SK-N-SH (cell line): ENCODE measurements around the gene EEFSEC. TPM values are rescaled to one million over a fixed set of nuclear protein-coding genes. Genes with fewer than 3 reads are reported as not detected.

Experiments used
- CTCF ChIA-PET: fragments of 300-600, 350-600 bp; formaldehyde crosslinking; extraction: SDS; loops from one replicate; lab custom pipeline; 2021; lab: Yijun Ruan, JAX
- POLR2A ChIA-PET: fragments of 350-600 bp; sonication (Branson Sonifier 250); formaldehyde crosslinking; extraction: SDS; loops from one replicate; lab custom pipeline; 2020; ENCODE audit warnings: antibody characterized with exemption, inconsistent platforms; lab: Yijun Ruan, JAX
- DNase-seq: peaks from one replicate; pipeline ENCODE4 v3.0.0; 2012
- H2AFZ ChIP-seq: fragments of 200-600 bp; sonication (generic); 2 replicates; pipeline ENCODE4 v1.8.1; 2016; ENCODE audit warnings: antibody characterized with exemption, mild to moderate bottlenecking, low read depth
- H3F3A ChIP-seq: fragments of 200-600 bp; sonication (generic); replicated peaks from 2 replicates; pipeline ENCODE3; 2016; ENCODE audit warnings: antibody characterized with exemption, mild to moderate bottlenecking; ENCODE audit not compliant: insufficient read depth
- H3K27ac ChIP-seq, 2 experiments: fragments of 200-500 bp in 1 of 2; fragments of 200-600 bp in 1 of 2; sonication (Bioruptor generic) in 1 of 2; sonication (generic), shearing (Covaris generic) in 1 of 2; 2 replicates each; pipeline versions ENCODE4 v1.5.1 to v1.6.1; 2014 to 2016; ENCODE audit warnings: low read depth in 2 of 2, inconsistent platforms in 1 of 2, low read length in 1 of 2, mild to moderate bottlenecking in 1 of 2, mixed read lengths in 1 of 2
- H3K27me3 ChIP-seq: fragments of 200-600 bp; sonication (generic), shearing (Covaris generic); 2 replicates; pipeline ENCODE4 v1.6.1; 2016; ENCODE audit warnings: mixed run types; ENCODE audit not compliant: insufficient read depth
- H3K36me3 ChIP-seq, 2 experiments: fragments of 200-500 bp in 1 of 2; fragments of 200-600 bp in 1 of 2; sonication (Bioruptor generic) in 1 of 2; sonication (generic) in 1 of 2; replicated peaks in 1 of 2; 2 replicates each; pipeline versions ENCODE3 to v1.5.1; 2014 to 2016; ENCODE audit warnings: low read length in 1 of 2, mild to moderate bottlenecking in 1 of 2; ENCODE audit not compliant: insufficient read depth in 2 of 2, control insufficient read depth in 1 of 2
- H3K4me1 ChIP-seq, 2 experiments: fragments of 200-500 bp in 1 of 2; fragments of 200-600 bp in 1 of 2; sonication (Bioruptor generic) in 1 of 2; sonication (generic), shearing (Covaris generic) in 1 of 2; 2 replicates each; pipeline versions ENCODE4 v1.5.1 to v1.6.1; 2014 to 2016; ENCODE audit warnings: low read depth in 1 of 2, low read length in 1 of 2, mixed run types in 1 of 2; ENCODE audit not compliant: insufficient read depth in 2 of 2, control insufficient read depth in 1 of 2
- H3K4me2 ChIP-seq: fragments of 200-600 bp; sonication (generic), shearing (Covaris generic); 2 replicates; pipeline ENCODE4 v1.6.1; 2017; ENCODE audit warnings: mixed run types
- H3K4me3 ChIP-seq, 2 experiments: fragments of 200-500 bp in 1 of 2; fragments of 200-600 bp in 1 of 2; sonication (Bioruptor generic) in 1 of 2; sonication (generic), shearing (Covaris generic) in 1 of 2; 2 replicates each; pipeline versions ENCODE4 v1.5.1 to v1.8.1; 2014 to 2016; ENCODE audit warnings: low read depth in 2 of 2, inconsistent platforms in 1 of 2, low read length in 1 of 2, mild to moderate bottlenecking in 1 of 2, mixed read lengths in 1 of 2, moderate library complexity in 1 of 2
- H3K79me2 ChIP-seq: fragments of 200-600 bp; sonication (generic); 2 replicates; pipeline ENCODE4 v1.8.1; 2017; ENCODE audit warnings: mild to moderate bottlenecking; ENCODE audit not compliant: insufficient read depth
- H3K9ac ChIP-seq: fragments of 200-600 bp; sonication (generic); 2 replicates; pipeline ENCODE4 v1.6.1; 2017; ENCODE audit warnings: mixed run types
- H3K9me2 ChIP-seq: fragments of 200-600 bp; sonication (generic); 2 replicates; pipeline ENCODE4 v1.6.1; 2017; ENCODE audit warnings: mixed run types
- H3K9me3 ChIP-seq: fragments of 200-600 bp; sonication (generic); 2 replicates; pipeline ENCODE4 v1.6.1; 2017; ENCODE audit warnings: mixed run types, mild to moderate bottlenecking, moderate library complexity
- H4K20me1 ChIP-seq: fragments of 200-600 bp; sonication (generic); 2 replicates; pipeline ENCODE4 v1.6.1; 2017; ENCODE audit warnings: mild to moderate bottlenecking, mixed run types; ENCODE audit not compliant: insufficient read depth
- CHD2 ChIP-seq: fragments of 150-350 bp; IDR thresholded peaks from 2 replicates; pipeline ENCODE4 v1.6.1; 2018; ENCODE audit warnings: low read length; ENCODE audit not compliant: partially characterized antibody
- CTCF ChIP-seq: fragments of 200-600 bp; sonication (generic); IDR thresholded peaks from 2 replicates; pipeline ENCODE4 v1.6.1; 2017; ENCODE audit warnings: antibody characterized with exemption, mild to moderate bottlenecking, moderate library complexity
- ELF1 ChIP-seq: IDR thresholded peaks from 2 replicates; pipeline ENCODE4 v1.4.0; 2012
- EP300 ChIP-seq, 2 experiments: IDR thresholded peaks; 2 replicates each; pipeline versions ENCODE4 v1.4.0 to v1.6.1; 2012; ENCODE audit warnings: borderline replicate concordance in 1 of 2, low read depth in 1 of 2, low read length in 1 of 2
- EZH2phosphoT487 ChIP-seq: fragments of 200-600 bp; sonication (generic); IDR thresholded peaks from 2 replicates; pipeline ENCODE4 v1.6.1; 2017; ENCODE audit warnings: low read depth, mixed run types, mild to moderate bottlenecking, antibody characterized with exemption, moderate library complexity, borderline replicate concordance
- FOXJ3 ChIP-seq: sonication (generic); formaldehyde crosslinking; IDR thresholded peaks from 2 replicates; pipeline ENCODE4 v1.5.1; 2020; ENCODE audit warnings: mild to moderate bottlenecking, missing genetic modification reagents
- FOXM1 ChIP-seq: IDR thresholded peaks from 2 replicates; pipeline ENCODE4 v1.4.0; 2012; ENCODE audit warnings: low read depth, mild to moderate bottlenecking
- GABPA ChIP-seq: IDR thresholded peaks from 2 replicates; pipeline ENCODE4 v1.4.0; 2012; ENCODE audit warnings: low read depth, mild to moderate bottlenecking
- NRF1 ChIP-seq: IDR thresholded peaks from 2 replicates; pipeline ENCODE4 v1.6.1; 2012; ENCODE audit warnings: low read depth, mild to moderate bottlenecking, low read length
- RAD21 ChIP-seq: IDR thresholded peaks from 2 replicates; pipeline ENCODE4 v1.6.1; 2012; ENCODE audit warnings: mild to moderate bottlenecking, low read length
- RCOR1 ChIP-seq: fragments of 150-350 bp; IDR thresholded peaks from 2 replicates; pipeline ENCODE4 v1.6.1; 2017; ENCODE audit warnings: antibody characterized with exemption, low read length
- SMC3 ChIP-seq: IDR thresholded peaks from 2 replicates; pipeline ENCODE4 v1.6.1; 2012; ENCODE audit warnings: low read depth, low read length, improper control_type of control experiment
- TAF1 ChIP-seq: IDR thresholded peaks from 2 replicates; pipeline ENCODE4 v1.6.1; 2012; ENCODE audit warnings: low read depth, mild to moderate bottlenecking, low read length, moderate library complexity, borderline replicate concordance
- TEAD4 ChIP-seq: IDR thresholded peaks from 2 replicates; pipeline ENCODE4 v1.4.0; 2012; ENCODE audit warnings: mild to moderate bottlenecking, borderline replicate concordance; ENCODE audit not compliant: insufficient read depth
- USF1 ChIP-seq: IDR thresholded peaks from 2 replicates; pipeline ENCODE4 v1.4.0; 2012; ENCODE audit warnings: low read depth, borderline replicate concordance
- YY1 ChIP-seq: IDR thresholded peaks from 2 replicates; pipeline ENCODE4 v1.4.0; 2012; ENCODE audit warnings: low read depth, mild to moderate bottlenecking
- ZBTB33 ChIP-seq: IDR thresholded peaks from 2 replicates; pipeline ENCODE4 v1.4.0; 2012; ENCODE audit warnings: low read depth, borderline replicate concordance
- WGBS: methylation state at CpG from one replicate; pipeline ENCODE4 v1.1.6; 2017; ENCODE audit warnings: low lambda C conversion rate; 5-methylcytosine and 5-hydroxymethylcytosine counted together
- polyA plus RNA-seq, 3 experiments: library from polyadenylated mRNA; depleted of rRNA; stranded (reverse); fragments of >200 nt; gene quantifications; 2 replicates each; pipeline ENCODE4 v1.2.3, GENCODE V29; 2012
- TF ChIP-seq, protein P1 (sequence below): IDR thresholded peaks from 2 replicates; pipeline ENCODE4; 2012
- TF ChIP-seq, protein P2 (sequence below): IDR thresholded peaks from 2 replicates; pipeline ENCODE4 v1.4.0; 2012; ENCODE audit warnings: low read depth

The EEFSEC gene
- polyA plus RNA-seq, 1 of the 3 experiments (the other 2 are of a cell fraction): 12.4 TPM

DNA sequence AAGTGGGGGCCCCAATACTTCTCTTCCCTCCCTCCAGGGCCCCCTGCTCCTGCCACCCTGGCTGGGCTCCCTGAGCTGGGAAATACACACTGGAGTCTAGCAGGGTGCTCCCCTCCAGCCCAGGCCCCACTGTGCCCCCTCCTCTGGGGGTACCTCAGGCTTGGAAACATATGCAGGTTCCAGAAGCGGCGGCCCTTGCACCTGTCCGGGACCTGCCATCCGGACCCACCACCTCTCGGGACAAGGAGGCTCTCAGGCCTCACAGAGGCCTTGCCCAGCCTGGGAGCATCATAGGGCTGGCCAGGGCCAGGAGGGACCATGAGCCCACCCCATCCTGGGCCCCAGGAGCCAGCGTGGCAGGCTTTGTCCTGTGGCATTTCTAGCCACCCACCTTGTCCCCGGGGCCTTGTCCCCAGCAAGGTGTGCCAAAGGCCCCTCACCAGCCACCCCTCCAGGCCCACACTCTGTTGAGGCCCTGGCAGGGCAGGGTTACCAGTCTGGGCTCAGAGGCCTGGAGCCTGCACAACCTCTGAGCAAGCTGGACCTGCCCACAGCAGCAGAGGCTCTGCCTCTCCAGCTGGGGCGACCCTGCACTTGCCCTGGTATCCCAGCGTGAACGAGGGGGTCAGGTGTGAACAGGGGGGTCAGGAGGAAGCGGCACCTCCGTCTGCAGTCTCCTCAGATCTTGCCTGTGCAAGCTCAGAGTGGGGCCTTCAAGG is 267.6 kb downstream of the EEFSEC start:
- Histone ChIP-seq H3K9me2 (no peaks in the 10 kb centered on the region), H2AFZ (no peak overlapping the region), H3F3A (no peaks in the 10 kb centered on the region), H3K4me1 (peaks cover 0 to 65% of the 10 kb centered on the region in 2 experiments; a peak in 1 of 4 replicates), H3K27me3 (no peaks in the 10 kb centered on the region), H3K9ac (no peak overlapping the region), H3K4me2 (no peak overlapping the region), H3K9me3 (no peaks in the 10 kb centered on the region), H3K27ac (peak overlapping the region in 1 of 2 experiments; percentile 7; a peak in 1 of 4 replicates), H4K20me1 (no peaks in the 10 kb centered on the region), H3K4me3 (no peak overlapping the region), H3K79me2 (no peaks in the 10 kb centered on the region), H3K36me3 (no peaks in the 10 kb centered on the region)
- ChIA-PET CTCF (interaction anchor here (0.7 to 11.3 kb wide), 8 partner anchors 9 to 185 kb away, joined by 3 to 177 read pairs (median 4); no protein-coding TSS in a partner anchor), POLR2A (interaction anchor here (0.7 to 2.9 kb wide), 3 partner anchors 10 to 62 kb away, joined by 3 to 21 read pairs (median 5); no protein-coding TSS in a partner anchor)
- no peak for DNase-seq
- no peak for TF ChIP-seq EZH2phosphoT487
- no peak for TF ChIP-seq GABPA
- TF ChIP-seq SMC3: no peak
- TF ChIP-seq ELF1: no peak
- no peak for TF ChIP-seq EP300 (IDR thresholded peaks at IDR 0.05; ENCODE audit: borderline replicate concordance in 1 of 2, low read depth in 1 of 2, low read length in 1 of 2)
- TF ChIP-seq NRF1: no peak
- no peak for TF ChIP-seq FOXM1
- TF ChIP-seq, protein P1, sequence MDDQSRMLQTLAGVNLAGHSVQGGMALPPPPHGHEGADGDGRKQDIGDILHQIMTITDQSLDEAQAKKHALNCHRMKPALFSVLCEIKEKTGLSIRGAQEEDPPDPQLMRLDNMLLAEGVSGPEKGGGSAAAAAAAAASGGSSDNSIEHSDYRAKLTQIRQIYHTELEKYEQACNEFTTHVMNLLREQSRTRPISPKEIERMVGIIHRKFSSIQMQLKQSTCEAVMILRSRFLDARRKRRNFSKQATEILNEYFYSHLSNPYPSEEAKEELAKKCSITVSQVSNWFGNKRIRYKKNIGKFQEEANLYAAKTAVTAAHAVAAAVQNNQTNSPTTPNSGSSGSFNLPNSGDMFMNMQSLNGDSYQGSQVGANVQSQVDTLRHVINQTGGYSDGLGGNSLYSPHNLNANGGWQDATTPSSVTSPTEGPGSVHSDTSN: no peak
- TF ChIP-seq, protein P2, sequence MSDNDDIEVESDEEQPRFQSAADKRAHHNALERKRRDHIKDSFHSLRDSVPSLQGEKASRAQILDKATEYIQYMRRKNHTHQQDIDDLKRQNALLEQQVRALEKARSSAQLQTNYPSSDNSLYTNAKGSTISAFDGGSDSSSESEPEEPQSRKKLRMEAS: no peak
- no peak for TF ChIP-seq TEAD4
- TF ChIP-seq CHD2: no peak
- TF ChIP-seq RCOR1: no peak
- no peak for TF ChIP-seq FOXJ3
- no peak for TF ChIP-seq USF1
- WGBS: 97% methylated on average over 4 of the region's 12 CpGs

DNA sequence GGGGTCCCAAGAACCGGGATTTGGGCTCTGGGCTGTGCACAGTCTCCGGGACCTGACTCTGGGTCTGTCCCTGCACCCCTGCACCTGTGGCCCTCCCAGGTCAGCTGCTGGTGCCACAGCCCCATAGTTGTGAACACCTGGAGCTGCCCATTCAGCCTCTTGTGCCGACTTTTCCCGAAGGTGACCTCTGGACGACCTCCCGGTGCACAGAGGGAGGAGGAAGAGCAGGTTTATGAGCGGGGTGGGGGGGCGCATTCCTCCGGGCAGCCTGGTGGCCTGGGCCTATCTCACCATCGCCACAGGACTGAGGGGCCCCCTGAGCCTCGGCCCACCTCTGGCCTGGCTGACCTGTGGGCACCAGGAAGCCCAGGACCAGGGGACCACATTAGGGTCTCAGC is 268.2 kb downstream of the EEFSEC start:
- CTCF ChIA-PET: interaction anchor here (0.7 to 11.3 kb wide), 8 partner anchors 9 to 163 kb away, joined by 3 to 177 read pairs (median 3); partner anchors contain the start of gene GATA2
- Histone ChIP-seq H3K9ac (no peak overlapping the region), H3K27ac (peak overlapping the region in 1 of 2 experiments; percentile 59; a peak in 1 of 4 replicates), H3F3A (no peaks in the 10 kb centered on the region), H3K79me2 (no peaks in the 10 kb centered on the region), H3K9me3 (no peaks in the 10 kb centered on the region), H3K9me2 (no peaks in the 10 kb centered on the region), H2AFZ (no peak overlapping the region), H3K27me3 (no peaks in the 10 kb centered on the region), H3K4me1 (peaks cover 0 to 64% of the 10 kb centered on the region in 2 experiments; a peak in 1 of 4 replicates), H3K36me3 (no peaks in the 10 kb centered on the region), H4K20me1 (no peaks in the 10 kb centered on the region), H3K4me2 (no peak overlapping the region), H3K4me3 (no peak overlapping the region)
- no CpG with 5 or more reads among the region's 11 CpGs for WGBS
- POLR2A ChIA-PET: interaction anchor here (0.7 to 2.9 kb wide), 4 partner anchors 11 to 61 kb away, joined by 3 to 21 read pairs (median 4); no protein-coding TSS in a partner anchor
- TF ChIP-seq RCOR1: no peak
- TF ChIP-seq YY1: no peak
- no peak for TF ChIP-seq TAF1
- no peak for TF ChIP-seq TEAD4
- no peak for TF ChIP-seq EP300 (IDR thresholded peaks at IDR 0.05; ENCODE audit: borderline replicate concordance in 1 of 2, low read depth in 1 of 2, low read length in 1 of 2)
- no peak for TF ChIP-seq CHD2
- TF ChIP-seq ZBTB33: no peak
- TF ChIP-seq NRF1: no peak
- no peak for TF ChIP-seq FOXM1
- no peak for TF ChIP-seq RAD21
- no peak for TF ChIP-seq CTCF
- no peak for DNase-seq
